ENCODE measurements around the gene EIF4EBP2. TPM values are rescaled to one million over a fixed set of nuclear protein-coding genes. Genes with fewer than 3 reads are reported as not detected.

EIF4EBP2 gene
- total RNA-seq, 4 donors from 2014 or later: 185 to 225 (median 195) TPM

DNA sequence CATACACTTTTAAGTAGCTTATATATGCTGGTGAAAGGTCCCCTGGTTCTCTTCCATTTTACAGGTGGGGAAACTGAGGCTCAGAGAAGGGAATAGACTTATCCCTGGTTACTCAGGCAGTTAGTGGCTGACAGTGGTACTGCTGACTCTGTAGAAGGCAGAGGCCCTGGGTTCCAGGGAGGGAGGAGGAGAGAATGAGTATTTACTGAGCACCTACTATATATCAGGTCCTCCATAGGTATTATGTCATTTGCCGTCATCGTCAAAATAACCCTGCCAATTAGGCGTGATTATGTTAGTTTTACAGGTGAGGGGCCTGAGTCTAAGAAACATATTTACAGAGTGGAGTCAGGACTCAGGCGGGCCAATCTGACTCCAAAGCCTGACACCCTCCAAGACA is 61.3 kb downstream of the EIF4EBP2 start:
- TF ChIP-seq, protein P1, sequence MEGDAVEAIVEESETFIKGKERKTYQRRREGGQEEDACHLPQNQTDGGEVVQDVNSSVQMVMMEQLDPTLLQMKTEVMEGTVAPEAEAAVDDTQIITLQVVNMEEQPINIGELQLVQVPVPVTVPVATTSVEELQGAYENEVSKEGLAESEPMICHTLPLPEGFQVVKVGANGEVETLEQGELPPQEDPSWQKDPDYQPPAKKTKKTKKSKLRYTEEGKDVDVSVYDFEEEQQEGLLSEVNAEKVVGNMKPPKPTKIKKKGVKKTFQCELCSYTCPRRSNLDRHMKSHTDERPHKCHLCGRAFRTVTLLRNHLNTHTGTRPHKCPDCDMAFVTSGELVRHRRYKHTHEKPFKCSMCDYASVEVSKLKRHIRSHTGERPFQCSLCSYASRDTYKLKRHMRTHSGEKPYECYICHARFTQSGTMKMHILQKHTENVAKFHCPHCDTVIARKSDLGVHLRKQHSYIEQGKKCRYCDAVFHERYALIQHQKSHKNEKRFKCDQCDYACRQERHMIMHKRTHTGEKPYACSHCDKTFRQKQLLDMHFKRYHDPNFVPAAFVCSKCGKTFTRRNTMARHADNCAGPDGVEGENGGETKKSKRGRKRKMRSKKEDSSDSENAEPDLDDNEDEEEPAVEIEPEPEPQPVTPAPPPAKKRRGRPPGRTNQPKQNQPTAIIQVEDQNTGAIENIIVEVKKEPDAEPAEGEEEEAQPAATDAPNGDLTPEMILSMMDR (IDR thresholded peaks at IDR 0.05; ENCODE audit: low read depth): no peak

DNA sequence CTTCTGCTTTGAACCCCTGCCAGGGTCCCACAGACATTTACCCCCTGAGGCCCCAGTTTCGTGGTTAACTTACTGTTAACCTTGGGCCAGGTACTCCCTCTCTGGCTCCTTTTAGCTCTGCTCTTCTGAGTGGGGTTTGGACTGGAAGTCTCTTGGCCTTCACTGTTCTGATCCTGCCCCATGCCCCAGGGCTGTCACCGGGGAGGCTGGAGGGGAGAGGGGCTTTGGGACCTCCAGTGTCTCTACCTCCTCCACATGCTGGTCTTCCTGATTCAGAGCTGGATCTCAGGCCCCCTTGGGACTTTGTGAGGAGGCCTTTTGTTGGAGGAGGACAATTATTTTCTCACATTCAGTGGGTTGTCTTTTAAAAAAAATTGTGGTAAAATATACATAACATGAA is 61.9 kb downstream of the EIF4EBP2 start:
- TF ChIP-seq, protein P1 (IDR thresholded peaks at IDR 0.05; ENCODE audit: low read depth): no peak

DNA sequence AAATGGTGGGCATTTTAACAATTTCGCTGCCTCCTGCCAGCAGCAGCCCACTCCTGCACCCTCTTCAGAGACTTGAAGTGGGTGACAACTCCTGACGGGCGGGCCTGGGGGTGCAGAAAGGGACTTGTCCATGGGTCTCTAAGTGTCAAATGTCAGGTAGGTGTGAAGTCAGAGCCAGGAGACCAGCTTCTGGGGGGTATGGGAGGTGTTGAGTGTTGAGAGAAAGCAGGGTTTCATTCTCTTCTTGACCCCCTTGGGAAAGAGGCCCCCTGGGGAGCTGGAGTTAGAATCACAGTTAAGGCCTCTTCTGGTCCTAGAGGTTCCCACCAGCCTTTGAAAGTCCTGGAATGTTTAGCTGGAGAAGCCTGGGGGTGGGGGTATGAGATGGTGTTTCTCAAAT is 63.0 kb downstream of the EIF4EBP2 start:
- TF ChIP-seq, protein P1 (IDR thresholded peaks at IDR 0.05; ENCODE audit: low read depth): no peak

DNA sequence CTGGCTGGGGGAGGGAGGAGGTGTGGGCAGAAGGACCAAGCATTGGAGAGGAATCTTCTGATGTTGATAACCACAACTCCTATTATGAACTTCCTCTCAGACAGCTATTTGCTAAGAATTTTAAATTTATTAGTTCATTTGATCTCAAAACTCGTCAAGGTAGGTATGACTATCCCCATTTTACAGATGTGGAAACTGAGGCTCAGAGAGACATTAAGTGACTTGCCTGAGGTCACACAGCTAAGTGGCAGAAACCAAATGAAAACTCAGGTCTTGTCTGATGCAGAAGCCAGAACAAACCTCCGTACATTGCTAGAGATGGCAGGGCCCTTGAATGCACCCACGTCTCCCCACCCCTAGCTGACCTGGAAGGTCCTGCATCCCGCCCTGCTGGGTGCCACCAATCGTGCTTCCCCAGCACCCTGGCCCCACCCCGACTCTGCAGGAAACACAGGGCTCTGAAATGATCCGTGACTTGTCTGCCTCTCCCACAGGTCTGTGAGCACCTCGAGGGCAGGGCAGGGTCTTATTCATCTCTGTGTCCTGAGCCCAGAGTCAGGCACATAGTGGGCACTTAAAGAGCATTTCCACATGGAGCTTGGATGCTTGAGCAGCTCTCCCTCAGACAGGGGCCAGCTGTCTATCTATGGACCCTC is 69.0 kb downstream of the EIF4EBP2 start:
- TF ChIP-seq, protein P1 (IDR thresholded peaks at IDR 0.05; ENCODE audit: low read depth): no peak

DNA sequence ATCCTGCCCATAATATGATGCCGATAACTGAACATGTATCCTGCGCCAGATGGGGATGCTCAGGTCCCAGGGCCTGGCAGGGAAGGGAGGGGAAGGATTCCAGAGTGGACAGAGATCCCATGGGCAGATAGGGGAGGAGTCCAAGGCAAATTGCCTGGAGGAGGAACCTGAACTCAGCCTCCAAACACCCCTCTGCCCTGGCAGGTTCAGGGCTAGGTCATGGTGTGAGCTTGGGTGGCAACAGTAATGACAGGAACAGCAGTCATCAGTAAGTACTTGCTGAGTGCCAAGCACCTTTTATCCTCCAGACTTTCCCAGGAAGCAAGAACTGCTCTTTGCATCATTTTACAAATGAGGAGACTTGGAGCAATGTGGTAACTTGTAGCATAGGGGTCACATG is 70.8 kb downstream of the EIF4EBP2 start:
- TF ChIP-seq, protein P1 (IDR thresholded peaks at IDR 0.05; ENCODE audit: low read depth): no peak

DNA sequence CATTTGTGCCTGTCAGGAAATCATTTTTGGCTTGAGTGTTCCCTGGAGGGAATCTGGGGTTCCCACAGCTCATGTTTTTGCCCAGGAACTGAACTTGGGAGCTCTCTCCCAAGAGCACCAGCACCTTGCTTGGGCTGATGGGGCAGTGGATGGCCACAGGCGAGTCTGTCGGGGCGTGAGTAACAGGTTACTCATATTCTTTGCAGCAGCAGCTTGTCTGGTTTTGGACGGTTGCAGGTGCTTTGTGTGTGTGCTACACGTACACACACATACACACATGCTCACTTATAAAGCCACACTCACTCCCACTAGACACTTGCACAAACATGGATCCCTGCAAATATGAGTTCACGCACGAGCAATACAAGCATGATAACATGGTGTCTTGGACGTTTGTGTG is 71.7 kb downstream of the EIF4EBP2 start:
- TF ChIP-seq, protein P1 (IDR thresholded peaks at IDR 0.05; ENCODE audit: low read depth): no peak

DNA sequence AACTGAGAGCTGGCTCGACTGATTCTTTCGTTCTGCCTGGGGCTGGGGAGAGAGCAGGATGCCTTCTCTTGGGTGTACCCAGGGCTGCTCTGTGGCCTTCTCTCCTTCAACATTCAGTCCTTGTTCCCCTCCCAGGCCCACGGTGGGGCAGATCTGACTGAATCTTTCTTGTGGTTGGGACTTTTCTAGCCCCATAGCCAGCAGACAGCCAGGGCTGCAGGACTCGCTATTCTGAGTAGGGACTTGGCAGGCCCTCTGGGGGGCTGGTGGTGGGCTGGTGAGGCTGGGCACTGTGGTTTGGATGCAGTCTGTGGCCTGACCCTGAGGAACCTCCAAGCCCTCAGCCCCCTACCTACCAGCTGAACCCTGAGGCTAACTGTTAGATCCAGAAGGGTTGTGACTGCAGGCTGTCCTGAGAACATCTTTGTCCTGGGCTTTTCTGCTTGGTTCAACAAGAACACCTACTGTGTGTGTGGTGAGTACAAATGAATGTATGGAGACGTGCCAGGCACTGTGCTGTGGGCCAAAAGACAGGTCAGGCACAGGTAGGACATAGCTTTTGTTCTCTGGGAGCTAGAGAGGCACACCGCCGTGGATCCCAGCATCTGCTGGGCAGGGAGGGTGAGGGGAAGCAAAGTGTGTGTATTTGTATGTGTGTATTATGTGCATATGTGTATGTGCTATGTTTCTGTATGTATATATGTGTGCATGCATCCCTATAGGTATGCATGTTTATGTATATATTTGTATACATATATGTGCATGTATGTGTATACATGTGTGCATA is 72.5 kb downstream of the EIF4EBP2 start:
- TF ChIP-seq, protein P1 (IDR thresholded peaks at IDR 0.05; ENCODE audit: low read depth): no peak

Data from subcutaneous adipose tissue (tissue), 4 donors.